GM18520 (cell line): ENCODE results near the gene IRGQ.
A peak's percentile ranks its signal among the peaks of the same experiment; 100 is the strongest.
"Not testable (repeated sequence)": the region's sequence is repeated elsewhere in the genome, so short reads cannot be mapped to it uniquely, and the experiment has no call there.

Experiments used
- ATAC-seq: cut with Tn5 transposase; IDR thresholded peaks from one replicate; pipeline ENCODE4 v1.9.1; 2021; ENCODE audit not compliant: unreplicated experiment

IRGQ gene, protein sequence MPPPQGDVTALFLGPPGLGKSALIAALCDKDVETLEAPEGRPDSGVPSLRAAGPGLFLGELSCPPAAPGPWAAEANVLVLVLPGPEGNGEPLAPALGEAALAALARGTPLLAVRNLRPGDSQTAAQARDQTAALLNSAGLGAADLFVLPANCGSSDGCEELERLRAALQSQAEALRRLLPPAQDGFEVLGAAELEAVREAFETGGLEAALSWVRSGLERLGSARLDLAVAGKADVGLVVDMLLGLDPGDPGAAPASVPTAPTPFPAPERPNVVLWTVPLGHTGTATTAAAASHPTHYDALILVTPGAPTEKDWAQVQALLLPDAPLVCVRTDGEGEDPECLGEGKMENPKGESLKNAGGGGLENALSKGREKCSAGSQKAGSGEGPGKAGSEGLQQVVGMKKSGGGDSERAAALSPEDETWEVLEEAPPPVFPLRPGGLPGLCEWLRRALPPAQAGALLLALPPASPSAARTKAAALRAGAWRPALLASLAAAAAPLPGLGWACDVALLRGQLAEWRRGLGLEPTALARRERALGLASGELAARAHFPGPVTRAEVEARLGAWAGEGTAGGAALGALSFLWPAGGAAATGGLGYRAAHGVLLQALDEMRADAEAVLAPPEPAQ

DNA sequence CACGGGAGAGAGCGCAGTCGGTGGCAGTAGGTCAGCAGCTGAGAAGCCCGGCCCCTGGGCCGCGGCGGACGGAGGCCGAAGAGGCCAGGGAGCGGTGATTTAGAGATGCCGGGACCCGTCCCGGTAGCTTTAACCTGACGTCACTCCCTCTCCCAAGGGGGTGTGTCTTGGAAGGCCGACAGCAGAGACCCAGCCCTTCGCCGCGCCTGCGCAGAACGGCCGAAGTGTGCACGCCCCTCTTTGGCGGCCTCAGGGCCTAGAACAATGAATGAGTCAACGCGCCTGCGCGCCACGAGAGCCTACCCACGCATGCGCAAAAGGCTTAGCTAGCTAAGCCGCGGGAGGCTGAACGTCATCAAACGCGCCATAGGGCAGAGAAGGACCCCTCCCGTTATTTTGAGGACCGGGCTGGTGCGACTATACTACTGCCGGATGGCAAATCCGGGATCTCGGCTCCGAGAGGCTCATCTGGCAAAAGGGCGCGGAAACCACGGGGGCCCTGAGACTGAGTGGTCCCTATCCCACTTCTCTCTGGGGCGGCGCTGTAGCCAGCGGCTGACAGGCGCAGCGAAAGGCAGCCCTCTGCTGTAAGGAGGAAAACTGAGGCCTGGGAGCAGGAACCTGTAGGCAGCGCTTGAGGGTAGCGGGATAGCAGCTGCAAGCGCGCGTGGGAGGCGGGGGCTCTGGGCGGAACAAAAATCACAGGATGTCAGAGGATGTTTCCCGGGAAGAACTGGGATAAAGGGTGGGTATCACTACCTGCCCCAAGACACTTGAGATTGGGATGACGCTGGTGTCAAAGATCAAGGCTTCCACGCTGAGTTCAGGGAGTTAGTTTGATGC is at the start of gene IRGQ, which contains the start of gene ZNF576:
TSS of gene IRGQ (minus strand) at position 136 of the 843 bp plus-strand sequence. CDS start 796 bp downstream, outside the sequence.
TSS of gene ZNF576 (plus strand) at position 597 of the 843 bp plus-strand sequence. CDS start 514 bp downstream, outside the sequence.
- peak; percentile 81 for ATAC-seq

DNA sequence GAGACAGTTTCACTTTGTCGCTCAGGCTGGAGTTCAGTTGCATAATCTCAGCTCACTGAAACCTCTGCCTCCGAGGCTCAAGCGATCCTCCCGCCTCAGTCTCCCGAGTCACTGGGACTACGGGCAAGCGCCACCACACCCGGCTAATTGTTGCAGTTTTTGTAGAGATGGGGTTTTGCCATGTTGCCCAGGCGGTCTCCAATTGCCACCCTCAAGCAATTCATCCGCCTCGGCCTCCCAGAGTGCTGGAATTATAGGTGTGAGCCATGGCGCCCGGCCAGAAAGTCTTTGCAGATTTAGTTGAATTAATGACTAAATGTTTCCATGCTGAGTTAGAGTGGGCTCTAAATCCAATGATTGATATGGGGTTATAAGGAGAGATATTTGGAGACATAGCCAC is 48.2 kb upstream of the IRGQ start:
- no peak for ATAC-seq

DNA sequence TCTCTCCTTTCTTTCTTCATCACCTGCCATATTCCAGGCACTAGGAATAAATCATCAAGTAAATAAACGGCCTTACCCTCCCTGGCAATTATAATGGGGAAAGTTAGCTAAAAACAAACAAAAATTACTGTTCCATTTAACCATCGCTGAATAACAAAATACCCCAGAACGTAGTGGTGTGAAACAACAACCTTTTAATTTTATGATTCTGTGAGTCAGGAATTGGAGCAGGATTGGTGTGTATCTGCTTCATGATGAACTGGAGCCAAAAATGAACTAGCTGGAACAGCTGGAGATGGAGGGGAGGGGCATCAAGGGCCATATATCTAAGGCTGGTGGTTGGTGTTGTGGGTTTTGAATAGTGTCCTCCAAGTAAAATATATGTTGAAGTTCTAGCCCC is 47.4 kb upstream of the IRGQ start:
- ATAC-seq: no peak

DNA sequence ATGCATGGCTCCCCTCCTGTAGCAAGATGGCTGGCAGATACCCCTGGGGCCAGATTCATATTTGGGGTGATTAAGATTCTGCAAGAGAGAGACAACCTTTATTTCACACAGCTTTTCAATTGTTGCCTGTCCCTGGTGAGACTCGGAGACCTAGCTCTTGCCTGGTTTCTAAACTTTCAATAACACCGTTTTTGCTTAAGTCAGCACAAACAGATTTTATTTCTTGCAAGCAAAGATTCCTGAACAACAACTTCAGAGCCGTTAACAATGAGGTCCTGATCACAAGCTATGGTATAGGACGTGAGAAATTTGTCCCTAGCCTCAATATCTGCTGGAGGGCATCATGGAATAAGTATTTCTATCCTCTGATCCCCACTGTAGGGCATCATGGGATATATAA is 46.6 kb upstream of the IRGQ start:
- no peak for ATAC-seq

DNA sequence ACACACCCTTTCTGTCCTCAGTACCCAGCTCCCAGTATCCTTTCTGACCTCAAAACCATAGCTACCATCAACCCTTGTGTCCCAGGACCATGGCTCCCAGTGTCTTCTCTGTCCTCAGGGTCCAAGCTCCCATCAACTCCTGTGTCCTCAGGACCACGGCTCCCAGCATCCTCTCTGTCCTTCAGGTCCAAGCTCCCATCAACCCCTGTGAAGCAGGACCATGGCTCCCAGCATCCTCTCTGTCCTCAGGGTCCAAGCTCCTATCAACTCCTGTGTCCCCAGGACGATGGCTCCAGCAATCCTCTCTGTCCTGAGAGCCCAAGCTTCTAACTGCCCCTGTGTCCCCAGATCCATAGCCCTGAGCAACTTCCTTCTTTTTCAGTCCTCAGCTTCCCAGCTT is 45.4 kb upstream of the IRGQ start:
- no peak for ATAC-seq

DNA sequence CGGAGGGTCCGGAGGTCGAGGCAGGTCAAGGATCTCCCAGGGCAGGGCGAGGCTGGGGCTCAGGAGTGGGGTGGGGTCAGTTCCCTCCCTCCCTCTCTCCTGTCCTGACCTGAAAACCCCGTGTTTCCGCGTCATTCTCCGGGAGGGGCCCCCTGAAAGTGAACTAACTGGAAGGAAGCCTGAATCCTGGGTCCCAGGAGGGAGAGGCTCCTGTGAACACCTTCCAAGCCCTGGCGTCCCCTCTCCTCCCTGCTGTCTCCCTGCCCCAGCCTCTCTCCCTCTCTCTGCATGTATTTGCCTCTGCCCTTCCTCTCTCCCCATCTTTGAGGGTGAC is 44.5 kb upstream of the IRGQ start:
- ATAC-seq: no peak

DNA sequence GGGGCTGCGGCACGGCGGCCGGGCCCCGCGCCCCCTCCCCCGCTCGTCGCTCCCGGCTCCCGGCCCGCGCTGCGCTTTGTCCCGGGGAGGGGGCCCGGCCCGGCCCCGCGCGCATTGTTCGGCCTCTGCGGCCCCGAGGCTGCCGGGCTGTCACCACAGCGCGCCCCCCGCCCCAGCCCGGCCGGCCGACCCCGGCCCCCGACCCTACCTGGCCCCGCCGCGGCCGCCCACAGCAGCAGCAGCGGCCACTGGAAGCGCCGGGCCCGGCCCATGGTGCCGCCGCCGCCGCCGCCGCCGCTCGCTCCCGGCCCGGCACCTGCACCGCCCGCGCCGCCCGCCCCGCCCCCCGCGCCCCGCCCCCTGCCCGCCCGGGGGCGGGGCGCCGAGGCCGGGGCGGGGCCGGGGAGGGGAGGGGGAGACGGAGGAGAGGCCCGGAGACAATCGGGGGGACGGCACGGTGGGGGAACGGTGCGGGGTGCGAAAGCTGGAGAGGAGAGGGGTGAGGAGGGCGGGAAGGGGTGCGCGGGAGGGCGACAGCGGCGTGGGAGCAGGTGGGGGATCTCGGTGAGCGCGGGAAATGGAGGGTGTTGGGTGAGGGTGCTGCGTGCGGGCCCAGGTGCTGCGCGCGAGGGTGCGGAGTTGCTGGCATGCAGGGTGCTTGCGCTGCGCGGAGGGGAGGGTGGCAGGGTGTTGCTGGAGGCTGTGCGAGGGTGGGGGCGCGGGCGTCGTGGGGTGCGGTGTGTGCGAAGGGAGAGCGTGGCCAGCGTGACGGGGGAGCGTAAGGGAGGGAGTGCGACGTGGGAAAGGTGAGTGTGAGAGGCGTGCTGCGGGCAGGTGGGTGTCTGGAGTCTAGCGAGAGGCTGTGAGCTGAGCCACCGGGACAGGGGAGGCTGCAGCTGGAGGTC is 43.8 kb upstream of the IRGQ start, which contains the start of gene CADM4:
TSS of gene CADM4 (minus strand) at position 332 of the 905 bp plus-strand sequence. CDS start at position 272, 60 bp downstream.
- ATAC-seq: no peak

DNA sequence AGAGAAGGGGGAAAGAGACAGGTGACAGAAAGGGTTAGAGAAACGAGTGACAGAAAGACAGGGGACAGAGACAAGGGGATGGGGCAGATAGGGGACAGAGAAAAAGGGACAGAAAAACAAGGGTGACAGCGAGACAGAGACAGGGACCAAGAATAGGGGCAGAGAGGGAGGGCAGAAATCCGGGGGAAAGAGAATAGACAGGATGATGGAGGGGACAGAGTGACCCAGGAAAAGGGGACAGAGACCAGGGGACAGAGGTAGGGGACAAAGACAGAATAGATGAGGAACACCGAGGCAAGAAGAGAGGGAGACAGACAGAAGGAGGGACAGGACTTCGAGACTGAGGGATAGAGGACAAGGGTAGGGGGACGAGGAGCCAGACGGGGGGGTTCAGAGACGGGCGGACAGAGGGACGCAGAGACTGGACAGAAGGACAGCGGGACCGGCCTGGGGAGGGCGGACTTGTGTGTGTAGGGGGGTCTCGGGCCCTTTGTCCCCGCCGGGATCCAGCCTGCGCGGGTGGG is 43.1 kb upstream of the IRGQ start:
- no peak for ATAC-seq

DNA sequence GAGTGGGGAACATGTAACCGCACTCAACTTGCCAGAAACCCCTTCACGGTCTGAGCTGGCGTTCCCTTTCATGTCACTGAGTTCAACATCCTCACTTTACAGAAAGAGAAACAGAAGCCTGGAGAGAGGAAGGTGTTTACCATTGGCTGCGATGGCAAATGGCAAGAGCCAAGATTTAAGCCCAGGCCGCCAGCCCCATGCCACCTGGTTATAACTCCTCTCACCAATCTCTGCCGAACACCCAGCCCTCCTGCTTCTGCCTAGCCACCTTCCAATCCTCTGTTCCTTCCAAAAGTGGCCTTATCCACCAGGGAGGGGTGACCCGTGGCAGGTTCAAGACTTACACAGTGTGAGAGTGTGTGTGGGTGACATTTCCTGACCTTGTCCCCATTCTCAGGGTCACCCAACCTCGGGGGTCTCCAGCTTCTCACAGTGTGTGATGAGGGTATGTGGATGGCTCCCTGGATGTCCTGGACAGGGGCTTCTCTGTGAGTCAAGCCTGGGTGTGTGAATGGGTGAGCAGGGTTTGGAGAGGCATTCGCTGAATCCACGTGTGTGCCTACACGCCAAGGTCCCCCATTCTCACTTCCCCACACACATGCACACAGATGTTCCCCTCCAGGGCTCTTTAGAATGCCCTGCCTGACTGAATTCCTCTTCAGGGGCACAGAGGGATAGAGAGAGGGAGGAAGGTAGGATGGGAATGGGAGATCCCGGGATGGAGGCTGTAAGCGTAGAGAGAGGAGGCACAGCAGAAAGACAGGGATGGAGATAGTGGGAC is 42.5 kb upstream of the IRGQ start:
- no peak for ATAC-seq

DNA sequence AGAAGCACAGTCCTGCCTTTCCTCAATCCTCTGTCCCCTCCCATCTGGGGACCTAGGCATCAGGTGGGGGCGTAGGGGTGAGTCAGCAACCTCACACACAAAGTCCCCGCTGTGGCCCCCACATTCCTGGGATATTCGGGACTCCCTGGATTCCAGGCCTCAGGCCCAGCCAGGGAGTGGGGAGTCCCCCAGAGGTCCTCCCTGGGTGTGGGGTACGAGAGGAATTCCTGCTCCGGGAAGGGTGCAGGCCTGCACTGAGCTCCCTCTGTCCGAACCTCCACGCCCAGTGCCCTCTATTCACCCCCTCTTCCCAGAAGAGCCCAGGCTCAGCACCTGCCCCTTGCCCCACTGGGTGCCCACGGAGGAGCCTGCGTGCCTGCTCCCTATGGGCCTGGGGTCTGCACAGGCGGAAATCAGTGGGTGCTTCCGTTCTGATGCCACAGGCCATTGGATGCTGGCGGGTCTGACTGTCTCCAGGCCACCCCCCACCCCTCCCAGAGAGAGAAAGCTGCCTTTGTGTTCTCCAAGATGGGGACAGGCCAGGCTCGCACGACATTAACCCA is 40.3 kb upstream of the IRGQ start:
- no peak for ATAC-seq

DNA sequence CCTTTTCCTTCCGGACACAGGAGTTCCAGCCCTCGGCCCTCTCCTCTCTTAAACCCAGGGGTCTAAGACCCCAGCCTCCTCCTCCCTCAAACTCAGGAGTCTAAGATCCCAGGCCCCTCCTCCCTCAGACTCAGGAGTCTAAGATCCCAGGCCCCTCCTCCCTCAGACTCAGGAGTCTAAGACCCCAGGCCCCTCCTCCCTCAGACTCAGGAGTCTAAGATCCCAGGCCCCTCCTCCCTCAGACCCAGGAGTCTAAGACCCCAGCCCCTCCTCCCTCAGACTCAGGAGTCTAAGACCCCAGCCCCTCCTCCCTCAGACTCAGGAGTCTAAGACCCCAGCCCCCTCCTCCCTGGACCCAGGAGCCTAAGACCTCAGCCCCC is 39.6 kb upstream of the IRGQ start:
- ATAC-seq: not testable (repeated sequence)

DNA sequence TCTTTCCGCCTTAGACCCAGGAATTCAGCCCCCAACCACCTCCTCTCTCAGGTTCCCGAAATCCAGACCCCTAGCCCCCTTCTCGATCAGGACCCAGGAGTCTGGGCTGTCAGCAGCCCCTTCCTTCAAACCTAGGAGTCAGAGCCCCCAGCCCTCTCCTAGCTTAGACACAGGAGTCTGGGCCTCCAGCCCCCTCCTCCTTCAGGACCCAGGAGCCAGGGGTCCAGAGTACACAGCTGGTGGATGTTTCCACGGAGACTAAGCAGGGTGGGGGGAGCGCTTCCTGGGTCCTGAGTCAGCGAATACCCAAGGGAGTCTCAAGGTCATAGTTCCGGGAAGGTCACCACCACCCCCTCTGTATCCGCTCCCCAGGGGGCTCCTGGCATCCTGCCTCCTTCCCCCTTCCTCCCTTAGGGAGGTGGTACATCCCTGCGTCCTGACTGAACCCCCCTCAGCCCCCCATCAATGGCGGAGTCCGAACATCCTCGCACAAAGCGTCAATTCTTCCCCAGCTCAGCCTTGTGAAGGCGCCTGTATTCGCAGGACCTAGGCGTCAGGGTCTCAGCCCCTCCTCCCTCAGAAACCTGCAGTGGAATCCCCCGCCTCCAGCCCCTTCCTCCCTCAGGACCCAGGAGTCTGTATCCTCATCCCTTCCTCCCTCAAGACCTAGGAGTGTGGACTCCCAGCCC is 39.1 kb upstream of the IRGQ start:
- no peak for ATAC-seq

DNA sequence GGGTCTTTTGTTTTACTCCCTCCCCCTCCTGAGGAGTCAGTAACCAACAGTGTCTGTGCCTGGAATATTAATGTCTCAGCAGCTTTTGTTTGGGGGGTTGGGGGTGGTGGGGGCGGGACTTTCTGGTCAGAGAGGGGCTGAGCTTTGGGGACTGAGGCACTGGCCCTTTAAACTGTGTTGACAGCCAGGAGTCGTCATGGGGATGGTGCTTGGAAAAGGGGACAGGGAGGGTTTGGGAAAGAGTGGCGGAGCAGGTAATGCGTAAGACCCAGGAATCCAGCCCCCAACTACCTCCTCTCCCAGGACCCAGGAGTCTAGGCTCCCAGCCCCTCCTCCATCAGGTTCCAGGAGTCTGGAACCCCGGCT is 38.6 kb upstream of the IRGQ start:
- ATAC-seq: no peak

DNA sequence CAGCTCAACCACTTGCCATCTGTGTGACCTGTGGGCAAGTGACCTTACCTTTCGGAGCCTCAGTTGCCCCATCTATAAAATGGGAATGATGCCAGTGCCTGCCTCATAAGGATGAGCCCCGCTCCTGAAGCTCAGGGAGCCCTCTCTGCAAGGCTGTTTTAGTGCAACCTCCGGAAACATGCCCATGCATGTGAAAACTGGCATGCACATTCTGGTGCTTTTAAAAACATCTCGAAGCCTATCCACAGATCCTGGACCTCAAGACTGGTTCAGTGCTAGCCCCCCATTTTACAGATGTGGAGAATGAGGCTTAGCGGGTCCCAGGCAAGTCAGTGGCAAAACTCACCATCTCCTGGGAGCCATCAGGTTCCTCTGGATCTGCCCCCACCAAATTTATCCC is 38.1 kb upstream of the IRGQ start:
- ATAC-seq: no peak

DNA sequence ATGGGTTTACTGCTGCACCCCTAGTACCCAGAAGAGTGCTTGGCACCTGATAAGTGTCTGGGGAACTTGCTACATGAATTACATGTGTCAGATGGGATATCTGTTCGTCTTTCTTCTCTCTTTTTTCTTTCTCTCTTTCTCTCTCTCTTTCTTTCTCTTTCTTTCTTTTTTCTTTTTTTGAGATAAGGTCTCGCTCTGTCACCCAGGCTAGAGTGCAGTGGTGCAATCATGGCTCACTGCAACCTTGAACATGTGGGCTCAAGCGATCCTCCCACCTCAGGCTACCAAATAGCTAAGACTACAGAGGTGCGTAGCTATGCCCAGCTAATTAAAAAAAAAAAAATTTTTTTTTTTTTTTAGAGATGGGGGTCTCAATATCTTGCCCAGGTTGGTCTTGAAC is 37.6 kb upstream of the IRGQ start:
- ATAC-seq: no peak

DNA sequence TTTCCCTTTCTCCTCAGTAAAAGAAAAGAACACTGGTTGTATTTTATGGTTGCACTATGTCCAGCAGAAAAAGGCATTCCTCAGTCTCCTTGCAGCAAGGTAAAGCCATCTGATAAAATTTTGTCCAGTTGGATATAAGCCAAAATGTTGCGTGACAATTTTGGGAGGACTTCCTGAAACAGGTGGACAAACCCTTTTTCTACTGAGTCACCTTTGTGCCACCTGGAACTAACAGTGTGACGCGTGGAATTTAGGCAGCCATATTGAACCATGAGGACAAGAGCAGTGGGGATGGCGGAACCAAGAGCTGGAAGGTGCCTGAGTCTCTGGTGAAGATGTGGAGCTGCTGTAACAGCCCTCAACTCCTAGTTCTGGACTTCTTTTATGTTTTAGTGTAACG is 35.6 kb upstream of the IRGQ start:
- no peak for ATAC-seq

DNA sequence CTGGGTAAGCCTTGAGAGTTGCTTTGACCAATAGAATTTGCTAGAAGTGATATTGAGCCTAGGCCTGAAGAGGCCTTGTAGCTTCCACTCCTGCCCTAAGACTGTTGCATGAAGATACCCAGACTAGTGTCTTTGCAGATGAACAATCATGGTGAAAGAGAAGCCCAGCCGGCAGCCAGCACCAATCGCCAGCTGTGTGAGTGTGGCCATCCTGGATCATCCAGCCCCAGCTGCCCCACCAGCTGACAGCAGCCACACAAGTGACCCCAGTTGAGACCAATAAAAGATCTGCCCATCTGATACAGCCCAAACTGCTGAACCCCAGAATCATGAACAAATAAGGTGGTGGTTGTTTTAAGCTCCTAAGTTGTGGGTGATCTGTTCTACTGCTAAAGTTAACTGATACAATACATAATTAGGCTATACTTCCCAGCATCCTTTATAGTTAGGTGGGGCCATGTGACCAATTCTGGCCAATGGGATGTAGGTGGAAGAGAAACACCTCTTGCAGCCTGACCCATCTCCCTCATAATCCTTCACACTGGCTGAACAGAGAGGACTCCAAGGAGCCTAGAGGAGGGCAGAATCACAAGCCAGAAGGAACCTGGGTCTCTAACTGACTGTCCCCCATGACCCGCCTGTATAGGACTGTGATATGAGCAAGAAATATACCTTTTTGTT is 32.9 kb upstream of the IRGQ start:
- no peak for ATAC-seq

DNA sequence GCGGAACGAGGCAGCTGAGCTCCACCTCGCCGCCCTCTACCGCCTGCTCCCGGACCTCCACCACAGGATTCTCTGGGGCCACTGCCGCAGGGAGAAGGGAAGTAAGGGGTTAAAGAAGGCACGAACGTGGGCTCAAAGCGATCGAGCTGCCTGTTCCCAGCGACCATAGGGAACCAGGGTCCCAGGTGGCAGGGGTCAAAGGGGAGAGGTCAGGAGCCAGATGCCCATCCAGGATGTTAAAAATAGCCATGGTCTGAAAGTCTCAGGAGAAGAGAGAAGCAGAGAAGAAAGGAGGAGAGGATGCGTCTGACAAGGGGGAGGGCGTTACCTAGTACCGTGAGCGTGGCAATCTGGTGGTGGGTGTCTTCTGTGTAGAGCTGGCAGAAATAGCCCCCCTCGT is 30.9 kb upstream of the IRGQ start:
- ATAC-seq: no peak
